OCI-LY1 (cell line): Measurements from ENCODE around the gene PRSS56.

Source experiments
- H2AFZ ChIP-seq: fragments of 200-600 bp; sonication (generic), shearing (Covaris generic); 2 replicates; pipeline ENCODE4 v1.6.0; 2014; ENCODE audit warnings: antibody characterized with exemption, mild to moderate bottlenecking, low read length
- H3F3A ChIP-seq: fragments of 200-600 bp; sonication (generic), shearing (Covaris generic); 2 replicates; pipeline ENCODE4 v1.6.0; 2014; ENCODE audit warnings: mild to moderate bottlenecking, antibody characterized with exemption, low read length, moderate library complexity; ENCODE audit not compliant: insufficient read depth
- H3K27ac ChIP-seq: fragments of 200-600 bp; sonication (generic); 2 replicates; pipeline ENCODE4 v1.5.1; 2014; ENCODE audit warnings: low read length, mixed run types, mild to moderate bottlenecking, low read depth; ENCODE audit not compliant: poor library complexity, severe bottlenecking
- H3K27me3 ChIP-seq: fragments of 200-600 bp; sonication (generic); 2 replicates; pipeline ENCODE4 v1.6.0; 2014; ENCODE audit warnings: antibody characterized with exemption, mild to moderate bottlenecking, low read length, moderate library complexity; ENCODE audit not compliant: insufficient read depth
- H3K36me3 ChIP-seq: fragments of 200-600 bp; sonication (generic); 2 replicates; pipeline ENCODE4 v1.6.1; 2014; ENCODE audit warnings: mild to moderate bottlenecking, antibody characterized with exemption, low read length, moderate library complexity, mixed read lengths; ENCODE audit not compliant: insufficient read depth
- H3K4me1 ChIP-seq: fragments of 200-600 bp; sonication (generic); 2 replicates; pipeline ENCODE4 v1.5.1; 2014; ENCODE audit warnings: mild to moderate bottlenecking, low read length, moderate library complexity; ENCODE audit not compliant: insufficient read depth, severe bottlenecking
- H3K4me2 ChIP-seq: fragments of 200-600 bp; sonication (generic), shearing (Covaris generic); 2 replicates; pipeline ENCODE4 v1.6.1; 2014; ENCODE audit warnings: low read length
- H3K4me3 ChIP-seq: fragments of 200-600 bp; sonication (generic); 2 replicates; pipeline ENCODE4 v1.5.1; 2014; ENCODE audit warnings: low read length, low read depth, mild to moderate bottlenecking, mixed read lengths; ENCODE audit not compliant: poor library complexity, severe bottlenecking
- H3K79me2 ChIP-seq: fragments of 200-600 bp; shearing (Covaris generic); 2 replicates; pipeline ENCODE4 v1.6.1; 2016; ENCODE audit warnings: mixed run types, low read length, mixed read lengths; ENCODE audit not compliant: insufficient read depth
- H3K9ac ChIP-seq: fragments of 200-600 bp; sonication (generic), shearing (Covaris generic); 2 replicates; pipeline ENCODE4 v1.6.1; 2014; ENCODE audit warnings: mild to moderate bottlenecking, low read length, mixed read lengths
- H3K9me2 ChIP-seq: fragments of 200-600 bp; sonication (generic), shearing (Covaris generic); 2 replicates; pipeline ENCODE4 v1.6.1; 2014; ENCODE audit warnings: low read depth, mild to moderate bottlenecking, low read length, mixed read lengths
- H3K9me3 ChIP-seq: fragments of 200-600 bp; shearing (Covaris generic); 2 replicates; pipeline ENCODE4 v1.6.1; 2014; ENCODE audit warnings: low read length, mixed read lengths
- H4K20me1 ChIP-seq: fragments of 200-600 bp; sonication (generic), shearing (Covaris generic); 2 replicates; pipeline ENCODE4 v1.6.0; 2016; ENCODE audit warnings: mild to moderate bottlenecking, low read length; ENCODE audit not compliant: insufficient read depth
- EZH2 ChIP-seq: fragments of 200-600 bp; sonication (generic), shearing (Covaris generic); IDR thresholded peaks from 2 replicates; pipeline ENCODE4 v1.8.0; 2017; ENCODE audit warnings: borderline replicate concordance, mixed run types, mild to moderate bottlenecking, antibody characterized with exemption, low read length, moderate library complexity, mixed read lengths
- TF ChIP-seq, protein P1 (sequence below): fragments of 200-600 bp; sonication (generic), shearing (Covaris generic); IDR thresholded peaks from 2 replicates; pipeline ENCODE4 v1.5.1; 2017; ENCODE audit warnings: mild to moderate bottlenecking, antibody characterized with exemption, low read length, moderate library complexity, mixed read lengths

Gene PRSS56

DNA sequence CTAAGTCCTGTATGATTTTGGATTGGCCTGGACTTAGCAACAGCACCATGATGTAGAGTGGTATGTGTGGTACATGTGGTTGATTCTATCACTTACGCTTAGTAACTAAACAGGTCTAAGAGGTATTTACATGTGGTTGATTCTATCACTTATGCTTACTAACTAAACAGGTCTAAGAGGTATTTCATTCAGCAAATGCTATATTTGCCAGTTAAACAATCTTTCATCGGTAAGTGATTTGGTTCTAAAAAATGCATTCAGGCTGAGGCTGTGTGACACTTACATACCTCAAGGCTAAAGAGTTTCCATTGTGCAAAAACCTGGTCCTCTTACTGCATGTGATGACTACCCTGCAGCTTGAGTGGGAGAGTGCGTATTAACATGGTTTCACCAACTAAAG, 43.4 kb downstream of the PRSS56 start:
- no peak overlapping the region for H3K9ac ChIP-seq
- no peaks in the 10 kb centered on the region for H3K9me3 ChIP-seq
- no peaks in the 10 kb centered on the region for H3F3A ChIP-seq
- H3K36me3 ChIP-seq: peaks cover 89% of the 10 kb centered on the region
- no peak for TF ChIP-seq EZH2
- TF ChIP-seq, protein P1, sequence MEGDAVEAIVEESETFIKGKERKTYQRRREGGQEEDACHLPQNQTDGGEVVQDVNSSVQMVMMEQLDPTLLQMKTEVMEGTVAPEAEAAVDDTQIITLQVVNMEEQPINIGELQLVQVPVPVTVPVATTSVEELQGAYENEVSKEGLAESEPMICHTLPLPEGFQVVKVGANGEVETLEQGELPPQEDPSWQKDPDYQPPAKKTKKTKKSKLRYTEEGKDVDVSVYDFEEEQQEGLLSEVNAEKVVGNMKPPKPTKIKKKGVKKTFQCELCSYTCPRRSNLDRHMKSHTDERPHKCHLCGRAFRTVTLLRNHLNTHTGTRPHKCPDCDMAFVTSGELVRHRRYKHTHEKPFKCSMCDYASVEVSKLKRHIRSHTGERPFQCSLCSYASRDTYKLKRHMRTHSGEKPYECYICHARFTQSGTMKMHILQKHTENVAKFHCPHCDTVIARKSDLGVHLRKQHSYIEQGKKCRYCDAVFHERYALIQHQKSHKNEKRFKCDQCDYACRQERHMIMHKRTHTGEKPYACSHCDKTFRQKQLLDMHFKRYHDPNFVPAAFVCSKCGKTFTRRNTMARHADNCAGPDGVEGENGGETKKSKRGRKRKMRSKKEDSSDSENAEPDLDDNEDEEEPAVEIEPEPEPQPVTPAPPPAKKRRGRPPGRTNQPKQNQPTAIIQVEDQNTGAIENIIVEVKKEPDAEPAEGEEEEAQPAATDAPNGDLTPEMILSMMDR: no peak
- H3K4me3 ChIP-seq: no peak overlapping the region
- H3K4me1 ChIP-seq: no peaks in the 10 kb centered on the region
- H3K4me2 ChIP-seq: no peak overlapping the region
- no peaks in the 10 kb centered on the region for H3K27me3 ChIP-seq
- H3K27ac ChIP-seq: no peak overlapping the region
- no peaks in the 10 kb centered on the region for H4K20me1 ChIP-seq
- no peak overlapping the region for H2AFZ ChIP-seq
- no peaks in the 10 kb centered on the region for H3K79me2 ChIP-seq
- no peaks in the 10 kb centered on the region for H3K9me2 ChIP-seq

DNA sequence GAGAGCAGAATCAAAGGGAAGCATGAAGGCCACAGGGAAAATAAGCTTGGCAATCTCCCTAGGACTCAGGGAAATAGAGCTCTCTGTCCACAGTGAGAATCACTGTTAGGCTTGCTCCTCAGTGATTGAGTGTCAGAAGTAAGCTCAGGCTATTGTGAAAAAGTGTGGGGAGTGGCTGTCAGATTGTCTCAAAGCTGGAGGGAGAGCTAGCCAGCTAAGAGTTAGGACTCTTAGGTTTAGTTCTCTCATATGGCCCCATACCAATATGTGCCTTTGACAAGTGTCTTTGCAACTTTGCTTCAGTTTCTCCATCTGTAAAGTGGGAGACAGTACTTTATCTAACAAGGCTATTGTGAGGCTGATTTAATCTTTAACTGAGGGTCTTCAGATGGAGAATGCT, 47.5 kb downstream of the PRSS56 start:
- no peaks in the 10 kb centered on the region for H3K27me3 ChIP-seq
- H2AFZ ChIP-seq: no peak overlapping the region
- H3K9me3 ChIP-seq: no peaks in the 10 kb centered on the region
- no peaks in the 10 kb centered on the region for H3K4me1 ChIP-seq
- TF ChIP-seq, protein P1: no peak
- TF ChIP-seq EZH2: no peak
- H3K36me3 ChIP-seq: peaks cover 88% of the 10 kb centered on the region
- H3K27ac ChIP-seq: no peak overlapping the region
- no peak overlapping the region for H3K9ac ChIP-seq
- H3K9me2 ChIP-seq: no peaks in the 10 kb centered on the region
- no peak overlapping the region for H3K4me3 ChIP-seq
- no peaks in the 10 kb centered on the region for H4K20me1 ChIP-seq
- H3K79me2 ChIP-seq: no peaks in the 10 kb centered on the region
- H3K4me2 ChIP-seq: no peak overlapping the region
- H3F3A ChIP-seq: no peaks in the 10 kb centered on the region

DNA sequence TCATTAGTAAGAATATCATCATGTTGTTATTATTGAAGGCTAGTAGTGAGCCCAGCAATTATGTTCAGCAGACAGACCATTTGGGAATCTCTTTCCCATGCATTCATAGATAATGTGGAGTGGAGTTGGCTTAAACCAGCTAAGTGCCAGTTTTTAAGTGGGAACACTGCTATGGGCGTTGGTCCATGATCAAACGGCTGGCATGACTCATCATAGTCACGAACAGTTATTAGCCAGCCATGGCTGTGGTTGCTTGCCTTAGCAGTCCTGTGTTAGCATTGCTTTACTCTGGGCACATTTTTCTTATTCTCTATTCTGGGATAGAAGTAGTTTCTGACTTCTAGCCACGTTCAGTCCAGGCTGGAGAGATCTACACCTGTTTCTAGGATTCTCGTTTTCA, 48.0 kb downstream of the PRSS56 start:
- no peak overlapping the region for H2AFZ ChIP-seq
- no peak overlapping the region for H3K27ac ChIP-seq
- no peaks in the 10 kb centered on the region for H3K4me1 ChIP-seq
- H3K9ac ChIP-seq: no peak overlapping the region
- no peaks in the 10 kb centered on the region for H3K9me3 ChIP-seq
- H3K4me3 ChIP-seq: no peak overlapping the region
- TF ChIP-seq EZH2: no peak
- TF ChIP-seq, protein P1: no peak
- H3F3A ChIP-seq: no peaks in the 10 kb centered on the region
- no peak overlapping the region for H3K4me2 ChIP-seq
- no peaks in the 10 kb centered on the region for H3K27me3 ChIP-seq
- H4K20me1 ChIP-seq: no peaks in the 10 kb centered on the region
- H3K79me2 ChIP-seq: no peaks in the 10 kb centered on the region
- H3K36me3 ChIP-seq: peaks cover 88% of the 10 kb centered on the region
- no peaks in the 10 kb centered on the region for H3K9me2 ChIP-seq
